Glutamatergic neuron (in vitro differentiated cells): ENCODE data around the gene GRB10. TPM values are rescaled to one million over a fixed set of nuclear protein-coding genes. Genes with fewer than 3 reads are reported as not detected.

Source experiments
- DNase-seq: peaks from one replicate; pipeline ENCODE4 v3.0.0; 2022
- H3K27ac Mint-ChIP-seq: one replicate; pipeline ENCODE4 v1.8.0; 2020; ENCODE audit warnings: mild to moderate bottlenecking, mixed read lengths, inconsistent platforms; ENCODE audit not compliant: unreplicated experiment
- H3K27me3 Mint-ChIP-seq: one replicate; pipeline ENCODE4 v1.8.0; 2020; ENCODE audit warnings: mild to moderate bottlenecking, moderate library complexity, mixed read lengths, inconsistent platforms; ENCODE audit not compliant: unreplicated experiment
- H3K36me3 Mint-ChIP-seq: one replicate; pipeline ENCODE4 v1.8.0; 2020; ENCODE audit warnings: mild to moderate bottlenecking, mixed read lengths, inconsistent platforms; ENCODE audit not compliant: unreplicated experiment
- H3K4me1 Mint-ChIP-seq: one replicate; pipeline ENCODE4 v1.8.0; 2020; ENCODE audit warnings: mild to moderate bottlenecking, low read depth, mixed read lengths, inconsistent platforms; ENCODE audit not compliant: unreplicated experiment
- H3K4me3 Mint-ChIP-seq: one replicate; pipeline ENCODE4 v1.8.0; 2020; ENCODE audit warnings: mild to moderate bottlenecking, mixed read lengths, inconsistent platforms; ENCODE audit not compliant: unreplicated experiment
- H3K9me3 Mint-ChIP-seq: one replicate; pipeline ENCODE4 v1.8.0; 2020; ENCODE audit warnings: mild to moderate bottlenecking, moderate library complexity, mixed read lengths, inconsistent platforms; ENCODE audit not compliant: unreplicated experiment
- CTCF ChIP-seq: fragments of 200-600 bp; sonication (generic); IDR thresholded peaks from one replicate; pipeline ENCODE4 v1.5.0; 2021; ENCODE audit not compliant: partially characterized antibody, unreplicated experiment
- total RNA-seq: library from RNA; stranded (reverse); fragmentation: NEBNext Ultra II Directional; extraction: Animal tissue kit (Norgen Biotek cat#: 25700); gene quantifications from one replicate; pipeline ENCODE4 v1.2.1, GENCODE V29; 2021; ENCODE audit not compliant: unreplicated experiment

Gene GRB10
- total RNA-seq, 1 donor from 2014 or later: 182 TPM

- no peaks in the 10 kb centered on the region for H3K4me1 Mint-ChIP-seq
- no peaks in the 10 kb centered on the region for H3K27me3 Mint-ChIP-seq
- DNase-seq: no peak
- no peaks in the 10 kb centered on the region for H3K9me3 Mint-ChIP-seq
- H3K27ac Mint-ChIP-seq: no peak overlapping the region
- H3K36me3 Mint-ChIP-seq: peaks cover 5% of the 10 kb centered on the region
- no peak overlapping the region for H3K4me3 Mint-ChIP-seq
- TF ChIP-seq CTCF: no peak
These were observed 30.3 kb upstream of the GRB10 start for GRCh38 chr7:50812841-50813475.

- H3K36me3 Mint-ChIP-seq: peaks cover 5% of the 10 kb centered on the region
- DNase-seq: no peak
- no peak overlapping the region for H3K4me3 Mint-ChIP-seq
- no peak overlapping the region for H3K27ac Mint-ChIP-seq
- no peaks in the 10 kb centered on the region for H3K4me1 Mint-ChIP-seq
- H3K9me3 Mint-ChIP-seq: no peaks in the 10 kb centered on the region
- no peaks in the 10 kb centered on the region for H3K27me3 Mint-ChIP-seq
- TF ChIP-seq CTCF: no peak
These were observed 29.4 kb upstream of the GRB10 start for GRCh38 chr7:50812094-50812493.

GRCh38 chr7:50808282-50808888 is 25.7 kb upstream of the GRB10 start:
- H3K27me3 Mint-ChIP-seq: peaks cover 1% of the 10 kb centered on the region
- no peaks in the 10 kb centered on the region for H3K9me3 Mint-ChIP-seq
- TF ChIP-seq CTCF: no peak
- no peak overlapping the region for H3K27ac Mint-ChIP-seq
- no peaks in the 10 kb centered on the region for H3K4me1 Mint-ChIP-seq
- no peak overlapping the region for H3K4me3 Mint-ChIP-seq
- DNase-seq: no peak
- peaks cover 5% of the 10 kb centered on the region for H3K36me3 Mint-ChIP-seq

GRCh38 chr7:50807026-50807730 is 24.5 kb upstream of the GRB10 start:
- Mint-ChIP-seq H3K27ac (no peak overlapping the region), H3K9me3 (peaks cover 1% of the 10 kb centered on the region), H3K4me1 (no peaks in the 10 kb centered on the region), H3K27me3 (peaks cover 2% of the 10 kb centered on the region), H3K4me3 (no peak overlapping the region), H3K36me3 (peaks cover 5% of the 10 kb centered on the region)
- DNase-seq: no peak
- no peak for TF ChIP-seq CTCF

GRCh38 chr7:50806143-50806542 is 23.4 kb upstream of the GRB10 start:
- peaks cover 5% of the 10 kb centered on the region for H3K36me3 Mint-ChIP-seq
- DNase-seq: no peak
- H3K27me3 Mint-ChIP-seq: peaks cover 2% of the 10 kb centered on the region
- no peak for TF ChIP-seq CTCF
- H3K4me3 Mint-ChIP-seq: no peak overlapping the region
- H3K9me3 Mint-ChIP-seq: peaks cover 1% of the 10 kb centered on the region
- no peak overlapping the region for H3K27ac Mint-ChIP-seq
- H3K4me1 Mint-ChIP-seq: no peaks in the 10 kb centered on the region
